Measurements from ENCODE around the gene MAPK14. TPM values are rescaled to one million over a fixed set of nuclear protein-coding genes. Genes with fewer than 3 reads are reported as not detected.

The MAPK14 gene
- total and polyA plus RNA-seq, 2 donors (not counting 3 experiments of a cell fraction or from before 2014, with no cell fraction given), result 33.3 to 54.1 TPM

DNA sequence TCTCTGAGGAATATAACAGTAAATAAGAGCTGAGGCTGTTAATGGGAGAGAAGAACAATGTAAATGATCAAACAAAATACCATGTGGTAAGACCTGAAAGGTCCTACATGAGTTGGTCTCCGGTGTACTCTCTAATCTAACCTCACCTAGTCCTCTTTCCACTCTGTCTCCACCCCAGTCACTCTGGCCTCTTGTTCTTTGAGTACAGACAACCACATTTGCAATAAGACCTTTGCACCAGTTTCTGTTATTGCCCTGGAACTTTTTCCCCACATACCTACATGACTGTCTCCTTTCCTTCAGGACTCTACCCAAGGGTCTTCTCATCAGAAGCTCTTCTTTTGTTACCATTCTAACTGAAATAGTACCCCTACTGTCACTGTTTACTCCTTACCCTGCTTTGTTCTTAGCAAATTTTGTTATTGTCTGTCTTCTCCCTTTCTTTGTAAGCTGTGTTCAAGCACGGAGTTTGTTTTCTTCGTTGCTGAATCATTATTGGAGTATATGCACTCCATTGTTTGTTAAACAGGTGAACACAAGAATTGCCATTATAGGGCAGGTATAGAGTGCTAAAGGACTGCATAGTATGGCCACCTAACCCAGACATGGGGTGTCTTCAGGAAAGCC lies 37.3 kb downstream of the MAPK14 start:
- Histone ChIP-seq H3K4me1 (ENCODE audit: control insufficient read depth, extremely low read depth, insufficient read depth, low read length) (peaks cover 4% of the 10 kb centered on the region), H3K27ac (ENCODE audit: insufficient read depth, low read depth, low read length) (no peak overlapping the region), H3K9ac (replicated peaks; ENCODE audit: extremely low read depth, insufficient read depth, low read length) (no peak overlapping the region), H3K4me3 (replicated peaks in 1 of 3; ENCODE audit: insufficient read depth in 1 of 3, low read depth in 1 of 3, low read length in 3 of 3) (no peak overlapping the region), H2AFZ (ENCODE audit: low read depth, low read length) (no peak overlapping the region), H3K9me1 (replicated peaks; ENCODE audit: control insufficient read depth, extremely low read depth, insufficient read depth, low read length) (no peaks in the 10 kb centered on the region), H3K36me3 (ENCODE audit: control insufficient read depth in 2 of 2, extremely low read depth in 1 of 2, insufficient read depth in 2 of 2, low read length in 2 of 2) (peaks cover 0 to 4% of the 10 kb centered on the region in 2 experiments), H3K79me2 (ENCODE audit: control insufficient read depth, insufficient read depth, low read length) (peaks cover 91% of the 10 kb centered on the region), H3K9me3 (replicated peaks; ENCODE audit: control insufficient read depth, insufficient read depth, low read length) (no peaks in the 10 kb centered on the region), H4K20me1 (replicated peaks; ENCODE audit: control insufficient read depth, extremely low read depth, insufficient read depth, low read length) (peaks cover 3% of the 10 kb centered on the region), H3K27me3 (ENCODE audit: control insufficient read depth in 2 of 2, insufficient read depth in 2 of 2, low read length in 2 of 2) (no peaks in the 10 kb centered on the region), H3K4me2 (ENCODE audit: insufficient read depth, low read length) (no peak overlapping the region)
- FAIRE-seq (no peak), DNase-seq (ENCODE audit: low read depth, low spot score) (no peak)
- intact Hi-C loops (cut with micrococcal nuclease) (no loop called here), dilution Hi-C loops (cut with MboI; ENCODE audit: extremely low pct_ligation_motif_present, low sequenced_read_pairs) (no loop called here)
- no peak for TF ChIP-seq POLR2AphosphoS5 (IDR thresholded peaks at IDR 0.05; ENCODE audit: insufficient read depth, low read depth, low read length)
- no TSS peak for BruUV-seq (replicated peaks)
- POLR2A ChIA-PET, result no interaction called here
- CTCF ChIA-PET, result interaction anchor here (1.1 kb wide), 1 partner anchor 9 kb away, joined by 4 read pairs; no protein-coding TSS in a partner anchor

DNA sequence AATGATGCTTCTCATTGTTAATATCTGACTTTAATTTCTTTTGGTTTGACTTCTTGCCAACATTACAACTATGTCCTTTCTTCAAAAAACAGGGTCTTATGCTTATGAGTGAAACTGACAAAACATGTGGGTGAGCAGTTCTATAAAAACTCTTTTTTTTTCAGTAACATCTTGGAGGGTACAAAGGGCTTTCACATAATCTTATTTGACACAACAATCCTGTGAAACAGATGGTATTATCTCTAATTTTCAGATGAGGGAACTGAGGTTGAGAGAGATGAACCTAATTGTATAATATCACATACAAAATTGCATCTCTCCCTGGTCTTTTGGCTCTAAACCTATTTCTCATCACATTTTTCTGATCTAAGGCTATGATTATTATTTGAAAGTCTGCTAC lies 38.3 kb downstream of the MAPK14 start:
- no peak overlapping the region for H3K4me3 ChIP-seq (replicated peaks in 1 of 3; ENCODE audit: insufficient read depth in 1 of 3, low read depth in 1 of 3, low read length in 3 of 3)
- dilution Hi-C loops (cut with MboI; ENCODE audit: extremely low pct_ligation_motif_present, low sequenced_read_pairs), result no loop called here
- intact Hi-C loops (cut with micrococcal nuclease), result no loop called here
- no peak overlapping the region for H3K9ac ChIP-seq (replicated peaks; ENCODE audit: extremely low read depth, insufficient read depth, low read length)
- no TSS peak for BruUV-seq (replicated peaks)
- DNase-seq (ENCODE audit: low read depth, low spot score) (no peak), FAIRE-seq (no peak)
- no peaks in the 10 kb centered on the region for H3K9me3 ChIP-seq (replicated peaks; ENCODE audit: control insufficient read depth, insufficient read depth, low read length)
- peaks cover 4% of the 10 kb centered on the region for H3K4me1 ChIP-seq (ENCODE audit: control insufficient read depth, extremely low read depth, insufficient read depth, low read length)
- no peaks in the 10 kb centered on the region for H3K36me3 ChIP-seq (ENCODE audit: control insufficient read depth in 2 of 2, extremely low read depth in 1 of 2, insufficient read depth in 2 of 2, low read length in 2 of 2)
- H2AFZ ChIP-seq (ENCODE audit: low read depth, low read length), result no peak overlapping the region
- ChIA-PET CTCF (no interaction called here), POLR2A (no interaction called here)
- no peak overlapping the region for H3K27ac ChIP-seq (ENCODE audit: insufficient read depth, low read depth, low read length)
- no peaks in the 10 kb centered on the region for H3K9me1 ChIP-seq (replicated peaks; ENCODE audit: control insufficient read depth, extremely low read depth, insufficient read depth, low read length)
- peaks cover 7% of the 10 kb centered on the region for H4K20me1 ChIP-seq (replicated peaks; ENCODE audit: control insufficient read depth, extremely low read depth, insufficient read depth, low read length)
- no peak overlapping the region for H3K4me2 ChIP-seq (ENCODE audit: insufficient read depth, low read length)
- no peaks in the 10 kb centered on the region for H3K27me3 ChIP-seq (ENCODE audit: control insufficient read depth in 2 of 2, insufficient read depth in 2 of 2, low read length in 2 of 2)
- peaks cover 97% of the 10 kb centered on the region for H3K79me2 ChIP-seq (ENCODE audit: control insufficient read depth, insufficient read depth, low read length)
- TF ChIP-seq GATA2 (IDR thresholded peaks at IDR 0.05; ENCODE audit: insufficient read depth, insufficient read length, low read depth, low read length), result no peak
- no peak for TF ChIP-seq POLR2AphosphoS5 (IDR thresholded peaks at IDR 0.05; ENCODE audit: insufficient read depth, low read depth, low read length)
- TF ChIP-seq, protein P1, sequence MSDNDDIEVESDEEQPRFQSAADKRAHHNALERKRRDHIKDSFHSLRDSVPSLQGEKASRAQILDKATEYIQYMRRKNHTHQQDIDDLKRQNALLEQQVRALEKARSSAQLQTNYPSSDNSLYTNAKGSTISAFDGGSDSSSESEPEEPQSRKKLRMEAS (IDR thresholded peaks at IDR 0.05; ENCODE audit: insufficient read depth, insufficient read length), result no peak
- no peak for TF ChIP-seq EZH2 (IDR thresholded peaks at IDR 0.05; ENCODE audit: borderline replicate concordance, low read depth, low read length, severe bottlenecking)
- TF ChIP-seq MYC (IDR thresholded peaks at IDR 0.05; ENCODE audit: low read depth, low read length), result no peak
- TF ChIP-seq, protein P2, sequence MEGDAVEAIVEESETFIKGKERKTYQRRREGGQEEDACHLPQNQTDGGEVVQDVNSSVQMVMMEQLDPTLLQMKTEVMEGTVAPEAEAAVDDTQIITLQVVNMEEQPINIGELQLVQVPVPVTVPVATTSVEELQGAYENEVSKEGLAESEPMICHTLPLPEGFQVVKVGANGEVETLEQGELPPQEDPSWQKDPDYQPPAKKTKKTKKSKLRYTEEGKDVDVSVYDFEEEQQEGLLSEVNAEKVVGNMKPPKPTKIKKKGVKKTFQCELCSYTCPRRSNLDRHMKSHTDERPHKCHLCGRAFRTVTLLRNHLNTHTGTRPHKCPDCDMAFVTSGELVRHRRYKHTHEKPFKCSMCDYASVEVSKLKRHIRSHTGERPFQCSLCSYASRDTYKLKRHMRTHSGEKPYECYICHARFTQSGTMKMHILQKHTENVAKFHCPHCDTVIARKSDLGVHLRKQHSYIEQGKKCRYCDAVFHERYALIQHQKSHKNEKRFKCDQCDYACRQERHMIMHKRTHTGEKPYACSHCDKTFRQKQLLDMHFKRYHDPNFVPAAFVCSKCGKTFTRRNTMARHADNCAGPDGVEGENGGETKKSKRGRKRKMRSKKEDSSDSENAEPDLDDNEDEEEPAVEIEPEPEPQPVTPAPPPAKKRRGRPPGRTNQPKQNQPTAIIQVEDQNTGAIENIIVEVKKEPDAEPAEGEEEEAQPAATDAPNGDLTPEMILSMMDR (IDR thresholded peaks at IDR 0.05; ENCODE audit: extremely low read depth in 1 of 2, insufficient read depth in 1 of 2, low read depth in 1 of 2, low read length in 2 of 2), result no peak
- TF ChIP-seq JUN (IDR thresholded peaks at IDR 0.05; ENCODE audit: borderline replicate concordance, insufficient read depth, insufficient read length, low read depth), result no peak
- no peak for TF ChIP-seq FOS (IDR thresholded peaks at IDR 0.05; ENCODE audit: borderline replicate concordance, insufficient read depth, low read length)
- no peak for TF ChIP-seq POLR2A (IDR thresholded peaks at IDR 0.05; ENCODE audit: low read depth, low read length)
